ENCODE data around the gene ARMH4. TPM values are rescaled to one million over a fixed set of nuclear protein-coding genes. Genes with fewer than 3 reads are reported as not detected.

ARMH4 gene
- total RNA-seq, 2 donors from 2014 or later = 0.57 to 2.8 TPM

- DNase-seq = no peak
- H3K4me3 ChIP-seq = no peak overlapping the region
- H3K9ac ChIP-seq (ENCODE audit: low read depth in 2 of 2, low read length in 2 of 2) = no peak overlapping the region
- intact Hi-C loops (cut with DNase I) = no loop called here
- H3K36me3 ChIP-seq = no peaks in the 10 kb centered on the region
- no peaks in the 10 kb centered on the region for H3K9me3 ChIP-seq
- TF ChIP-seq CTCF (IDR thresholded peaks at IDR 0.05) = no peak
- H3K27ac ChIP-seq = no peak overlapping the region
- H3K27me3 ChIP-seq = no peaks in the 10 kb centered on the region
- H3K4me1 ChIP-seq = no peaks in the 10 kb centered on the region
These were observed 96.5 kb downstream of the ARMH4 start for GRCh38 chr14:58055497-58056010.

GRCh38 chr14:58054100-58054499 is 97.9 kb downstream of the ARMH4 start:
- Histone ChIP-seq H3K27ac (no peak overlapping the region), H3K9ac (ENCODE audit: low read depth in 2 of 2, low read length in 2 of 2) (no peak overlapping the region), H3K4me1 (no peaks in the 10 kb centered on the region), H3K27me3 (no peaks in the 10 kb centered on the region), H3K36me3 (no peaks in the 10 kb centered on the region), H3K4me3 (no peak overlapping the region), H3K9me3 (no peaks in the 10 kb centered on the region)
- intact Hi-C loops (cut with DNase I) = no loop called here
- TF ChIP-seq CTCF (IDR thresholded peaks at IDR 0.05) = no peak
- DNase-seq = no peak

GRCh38 chr14:58048219-58048618 is 103.8 kb downstream of the ARMH4 start:
- no peak for DNase-seq
- Histone ChIP-seq H3K27ac (no peak overlapping the region), H3K36me3 (no peaks in the 10 kb centered on the region), H3K4me1 (no peaks in the 10 kb centered on the region), H3K9me3 (no peaks in the 10 kb centered on the region), H3K9ac (ENCODE audit: low read depth in 2 of 2, low read length in 2 of 2) (no peak overlapping the region), H3K27me3 (no peaks in the 10 kb centered on the region), H3K4me3 (no peak overlapping the region)
- intact Hi-C loops (cut with DNase I) = no loop called here
- no peak for TF ChIP-seq CTCF (IDR thresholded peaks at IDR 0.05)

GRCh38 chr14:58027904-58028303 is 124.1 kb downstream of the ARMH4 start:
- DNase-seq = no peak
- Histone ChIP-seq H3K36me3 (no peaks in the 10 kb centered on the region), H3K27me3 (no peaks in the 10 kb centered on the region), H3K4me3 (no peak overlapping the region), H3K27ac (no peak overlapping the region), H3K4me1 (no peaks in the 10 kb centered on the region), H3K9me3 (no peaks in the 10 kb centered on the region), H3K9ac (ENCODE audit: low read depth in 2 of 2, low read length in 2 of 2) (no peak overlapping the region)
- intact Hi-C loops (cut with DNase I) = no loop called here
- no peak for TF ChIP-seq CTCF (IDR thresholded peaks at IDR 0.05)

GRCh38 chr14:58026967-58027366 is 125.0 kb downstream of the ARMH4 start:
- no peak overlapping the region for H3K9ac ChIP-seq (ENCODE audit: low read depth in 2 of 2, low read length in 2 of 2)
- H3K36me3 ChIP-seq = no peaks in the 10 kb centered on the region
- DNase-seq = no peak
- TF ChIP-seq CTCF (IDR thresholded peaks at IDR 0.05) = no peak
- H3K9me3 ChIP-seq = no peaks in the 10 kb centered on the region
- no peak overlapping the region for H3K27ac ChIP-seq
- intact Hi-C loops (cut with DNase I) = no loop called here
- no peaks in the 10 kb centered on the region for H3K27me3 ChIP-seq
- H3K4me3 ChIP-seq = no peak overlapping the region
- H3K4me1 ChIP-seq = no peaks in the 10 kb centered on the region

All from colonic mucosa (tissue), 4 donors.